Liver (tissue), 3 donors: ENCODE results near the gene ZNF354C.

Experiments
- GABPA ChIP-seq, 2 donors: IDR thresholded peaks in 1 of 2; conservative IDR thresholded peaks in 1 of 2; 2 replicates each; pipeline ENCODE4 v1.6.1; 2016; ENCODE audit warnings: antibody characterized with exemption in 2 of 2, mild to moderate bottlenecking in 1 of 2, moderate library complexity in 1 of 2
- SP1 ChIP-seq: IDR thresholded peaks from 2 replicates; pipeline ENCODE4 v1.6.1; 2018; ENCODE audit warnings: antibody characterized with exemption, mild to moderate bottlenecking
- TF ChIP-seq, protein P1 (sequence below): fragments of 150-350 bp; IDR thresholded peaks from 2 replicates; pipeline ENCODE4 v1.5.1; 2017; ENCODE audit warnings: improper control_type of control experiment, low read depth, low read length; ENCODE audit not compliant: missing input control
- TF ChIP-seq, protein P2 (sequence below): IDR thresholded peaks from 2 replicates; pipeline ENCODE4 v1.6.1; 2016; ENCODE audit warnings: antibody characterized with exemption, mild to moderate bottlenecking
- donor health status: healthy.
- donor health status: healthy.

- no peak for TF ChIP-seq GABPA (IDR thresholded peaks at IDR 0.05 in 1 of 2, conservative IDR thresholded peaks at IDR 0.05 in 1 of 2)
- TF ChIP-seq, protein P1, sequence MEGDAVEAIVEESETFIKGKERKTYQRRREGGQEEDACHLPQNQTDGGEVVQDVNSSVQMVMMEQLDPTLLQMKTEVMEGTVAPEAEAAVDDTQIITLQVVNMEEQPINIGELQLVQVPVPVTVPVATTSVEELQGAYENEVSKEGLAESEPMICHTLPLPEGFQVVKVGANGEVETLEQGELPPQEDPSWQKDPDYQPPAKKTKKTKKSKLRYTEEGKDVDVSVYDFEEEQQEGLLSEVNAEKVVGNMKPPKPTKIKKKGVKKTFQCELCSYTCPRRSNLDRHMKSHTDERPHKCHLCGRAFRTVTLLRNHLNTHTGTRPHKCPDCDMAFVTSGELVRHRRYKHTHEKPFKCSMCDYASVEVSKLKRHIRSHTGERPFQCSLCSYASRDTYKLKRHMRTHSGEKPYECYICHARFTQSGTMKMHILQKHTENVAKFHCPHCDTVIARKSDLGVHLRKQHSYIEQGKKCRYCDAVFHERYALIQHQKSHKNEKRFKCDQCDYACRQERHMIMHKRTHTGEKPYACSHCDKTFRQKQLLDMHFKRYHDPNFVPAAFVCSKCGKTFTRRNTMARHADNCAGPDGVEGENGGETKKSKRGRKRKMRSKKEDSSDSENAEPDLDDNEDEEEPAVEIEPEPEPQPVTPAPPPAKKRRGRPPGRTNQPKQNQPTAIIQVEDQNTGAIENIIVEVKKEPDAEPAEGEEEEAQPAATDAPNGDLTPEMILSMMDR, result no peak
- no peak for TF ChIP-seq SP1
- TF ChIP-seq, protein P2, sequence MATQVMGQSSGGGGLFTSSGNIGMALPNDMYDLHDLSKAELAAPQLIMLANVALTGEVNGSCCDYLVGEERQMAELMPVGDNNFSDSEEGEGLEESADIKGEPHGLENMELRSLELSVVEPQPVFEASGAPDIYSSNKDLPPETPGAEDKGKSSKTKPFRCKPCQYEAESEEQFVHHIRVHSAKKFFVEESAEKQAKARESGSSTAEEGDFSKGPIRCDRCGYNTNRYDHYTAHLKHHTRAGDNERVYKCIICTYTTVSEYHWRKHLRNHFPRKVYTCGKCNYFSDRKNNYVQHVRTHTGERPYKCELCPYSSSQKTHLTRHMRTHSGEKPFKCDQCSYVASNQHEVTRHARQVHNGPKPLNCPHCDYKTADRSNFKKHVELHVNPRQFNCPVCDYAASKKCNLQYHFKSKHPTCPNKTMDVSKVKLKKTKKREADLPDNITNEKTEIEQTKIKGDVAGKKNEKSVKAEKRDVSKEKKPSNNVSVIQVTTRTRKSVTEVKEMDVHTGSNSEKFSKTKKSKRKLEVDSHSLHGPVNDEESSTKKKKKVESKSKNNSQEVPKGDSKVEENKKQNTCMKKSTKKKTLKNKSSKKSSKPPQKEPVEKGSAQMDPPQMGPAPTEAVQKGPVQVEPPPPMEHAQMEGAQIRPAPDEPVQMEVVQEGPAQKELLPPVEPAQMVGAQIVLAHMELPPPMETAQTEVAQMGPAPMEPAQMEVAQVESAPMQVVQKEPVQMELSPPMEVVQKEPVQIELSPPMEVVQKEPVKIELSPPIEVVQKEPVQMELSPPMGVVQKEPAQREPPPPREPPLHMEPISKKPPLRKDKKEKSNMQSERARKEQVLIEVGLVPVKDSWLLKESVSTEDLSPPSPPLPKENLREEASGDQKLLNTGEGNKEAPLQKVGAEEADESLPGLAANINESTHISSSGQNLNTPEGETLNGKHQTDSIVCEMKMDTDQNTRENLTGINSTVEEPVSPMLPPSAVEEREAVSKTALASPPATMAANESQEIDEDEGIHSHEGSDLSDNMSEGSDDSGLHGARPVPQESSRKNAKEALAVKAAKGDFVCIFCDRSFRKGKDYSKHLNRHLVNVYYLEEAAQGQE, result no peak
These were observed 5.3 kb upstream of the ZNF354C start for GRCh38 chr5:179054876-179055275.
